HepG2 (cell line): Measurements from ENCODE around the gene CDK5RAP2. TPM values are rescaled to one million over a fixed set of nuclear protein-coding genes. Genes with fewer than 3 reads are reported as not detected.
A peak's percentile ranks its signal among the peaks of the same experiment; 100 is the strongest.

Experiments used
- ASH2L ChIP-seq: fragments of 300-600, 200-600 bp; sonication (generic); IDR thresholded peaks from 2 replicates; pipeline ENCODE4 v1.7.0; 2017; ENCODE audit warnings: low read depth, mild to moderate bottlenecking, moderate library complexity, mixed read lengths, low read length; ENCODE audit not compliant: insufficient read length
- CEBPB ChIP-seq: IDR thresholded peaks from 2 replicates; pipeline ENCODE4 v1.6.1; 2011; ENCODE audit warnings: low read depth, low read length, improper control_type of control experiment, borderline replicate concordance
- FLYWCH1 ChIP-seq: sonication (generic); formaldehyde crosslinking; IDR thresholded peaks from 2 replicates; pipeline ENCODE4 v1.8.1; 2023; ENCODE audit warnings: mild to moderate bottlenecking, missing genetic modification reagents
- GABPA ChIP-seq, 2 experiments: IDR thresholded peaks; 2 replicates each; pipeline ENCODE4 v1.6.1; 2011 to 2016; ENCODE audit warnings: low read depth in 2 of 2, low read length in 1 of 2, missing biosample characterization in 1 of 2, missing genetic modification characterization in 1 of 2
- GATAD2A ChIP-seq: IDR thresholded peaks from 2 replicates; pipeline ENCODE4 v1.6.1; 2016
- HOXA3 ChIP-seq: sonication (generic); formaldehyde crosslinking; IDR thresholded peaks from 2 replicates; pipeline ENCODE4 v1.5.0; 2020; ENCODE audit warnings: missing genetic modification reagents
- NFATC3 ChIP-seq: sonication (generic); formaldehyde crosslinking; IDR thresholded peaks from 2 replicates; pipeline ENCODE4 v1.5.1; 2020; ENCODE audit warnings: mild to moderate bottlenecking, missing genetic modification reagents
- NR2F6 ChIP-seq, 2 experiments: IDR thresholded peaks; 2 replicates each; pipeline ENCODE4 v1.6.1; 2016; ENCODE audit warnings: antibody characterized with exemption in 1 of 2, mild to moderate bottlenecking in 1 of 2
- NR3C1 ChIP-seq: sonication (generic); formaldehyde crosslinking; IDR thresholded peaks from 2 replicates; pipeline ENCODE4 v1.4.0; 2020; ENCODE audit warnings: missing genetic modification reagents
- PAWR ChIP-seq: sonication (generic); formaldehyde crosslinking; IDR thresholded peaks from 2 replicates; pipeline ENCODE4 v1.4.0; 2020; ENCODE audit warnings: missing genetic modification reagents, mild to moderate bottlenecking, borderline replicate concordance
- RAD21 ChIP-seq: fragments of 450-650 bp; formaldehyde crosslinking; IDR thresholded peaks from 2 replicates; pipeline ENCODE4 v1.5.0; 2020; ENCODE audit warnings: mild to moderate bottlenecking
- RCOR2 ChIP-seq: IDR thresholded peaks from 2 replicates; pipeline ENCODE4 v1.6.1; 2016; ENCODE audit warnings: missing biosample characterization, missing genetic modification reagents
- RNF2 ChIP-seq: fragments of 450-650 bp; conservative IDR thresholded peaks from 2 replicates; pipeline ENCODE4 v1.6.1; 2016; ENCODE audit warnings: low read depth
- RXRB ChIP-seq: IDR thresholded peaks from 2 replicates; pipeline ENCODE4 v1.6.1; 2016; ENCODE audit warnings: borderline replicate concordance, missing genetic modification reagents, missing compliant biosample characterization
- SMC3 ChIP-seq: IDR thresholded peaks from 2 replicates; pipeline ENCODE4 v1.6.1; 2011; ENCODE audit warnings: low read length, improper control_type of control experiment
- STAT5B ChIP-seq: sonication (generic); formaldehyde crosslinking; IDR thresholded peaks from 2 replicates; pipeline ENCODE4 v1.4.0; 2020; ENCODE audit warnings: missing genetic modification reagents
- TCF7 ChIP-seq: sonication (generic); IDR thresholded peaks from 2 replicates; pipeline ENCODE4 v1.6.1; 2016; ENCODE audit warnings: antibody characterized with exemption, low read depth
- ZNF143 ChIP-seq: sonication (generic); formaldehyde crosslinking; IDR thresholded peaks from 2 replicates; pipeline ENCODE4 v1.4.0; 2020; ENCODE audit warnings: missing genetic modification reagents
- ZNF225 ChIP-seq: sonication (generic); formaldehyde crosslinking; IDR thresholded peaks from 2 replicates; pipeline ENCODE4 v1.4.0; 2020; ENCODE audit warnings: mild to moderate bottlenecking, missing genetic modification reagents
- ZNF430 ChIP-seq: sonication (generic); formaldehyde crosslinking; IDR thresholded peaks from 2 replicates; pipeline ENCODE4 v1.9.0; 2021; ENCODE audit warnings: mild to moderate bottlenecking, missing genetic modification reagents
- ZNF431 ChIP-seq: sonication (generic); formaldehyde crosslinking; IDR thresholded peaks from 2 replicates; pipeline ENCODE4 v1.9.0; 2022; ENCODE audit warnings: missing genetic modification reagents, low read depth, mild to moderate bottlenecking, borderline replicate concordance
- ZNF546 ChIP-seq: sonication (generic); formaldehyde crosslinking; conservative IDR thresholded peaks from 2 replicates; pipeline ENCODE4 v1.8.1; 2023; ENCODE audit warnings: mild to moderate bottlenecking, missing genetic modification reagents
- polyA plus RNA-seq, 8 experiments: library from polyadenylated mRNA; depleted of rRNA in 3 of 8; stranded (reverse) in 7 of 8; unstranded in 1 of 8; fragments of >200 nt; fragmentation: Illumina TruSeq in 4 of 8; extraction: Trizol in 4 of 8; gene quantifications; 2 replicates each; pipeline versions ENCODE4 v1.2.1 to v1.2.3, GENCODE V29; 2011 to 2016; ENCODE audit warnings: low read depth in 4 of 8, missing spikeins in 1 of 8, mixed read lengths in 1 of 8; ENCODE audit not compliant: insufficient read depth in 1 of 8
- total RNA-seq, 5 experiments: library from RNA; depleted of rRNA; stranded (reverse); fragments of >200 nt; fragmentation: Illumina TruSeq; extraction: Trizol; gene quantifications; 2 replicates each; pipeline ENCODE4 v1.2.3, GENCODE V29; 2016; ENCODE audit warnings: low read depth in 1 of 5
- TF ChIP-seq, protein P1 (sequence below): sonication (generic); formaldehyde crosslinking; IDR thresholded peaks from 2 replicates; pipeline ENCODE4 v1.9.0; 2021; ENCODE audit warnings: mild to moderate bottlenecking, missing genetic modification reagents
- TF ChIP-seq, protein P2 (sequence below): sonication (generic); formaldehyde crosslinking; IDR thresholded peaks from 2 replicates; pipeline ENCODE4 v1.4.0; 2020; ENCODE audit warnings: missing genetic modification reagents

Gene CDK5RAP2
- total and polyA plus RNA-seq, 2 of the 13 experiments (the other 11 are each of a cell fraction or from before 2014, with no cell fraction given), result 31.8 to 42.2 TPM

DNA sequence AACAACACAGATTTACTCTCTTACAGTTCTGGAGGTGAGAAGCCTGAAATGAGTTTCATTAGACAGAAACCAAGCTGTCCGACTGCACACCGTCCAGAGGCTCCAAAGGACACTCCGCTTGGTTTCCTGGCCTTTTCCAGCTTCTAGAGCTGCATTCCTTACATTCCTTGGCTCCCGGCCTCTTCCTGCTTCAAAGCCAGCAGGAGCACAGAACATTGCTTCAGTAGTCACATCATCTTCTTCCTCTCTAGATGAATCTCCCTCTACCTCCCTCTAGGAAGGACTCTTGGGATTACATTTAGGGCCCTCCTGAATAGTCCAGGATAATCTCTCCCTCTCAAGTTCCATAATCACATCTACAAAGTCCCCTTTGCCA lies 213.3 kb downstream of the CDK5RAP2 start (continued):
- TF ChIP-seq STAT5B (CRISPR knock-in tag) (no peak), NR3C1 (CRISPR knock-in tag) (no peak), RCOR2 (0 out of 2 replicates have a peak, but pooled peaks have one; percentile 43), ASH2L (peak; percentile 34), FLYWCH1 (no peak), ZNF546 (CRISPR knock-in tag) (no peak), CEBPB (peak; percentile 12; the same call in 1 of the 2 replicates), HOXA3 (CRISPR knock-in tag) (no peak), GATAD2A (peak; percentile 35; the same call in 1 of the 2 replicates), NR2F6 (IDR thresholded peaks at IDR 0.05) (no peak), NR2F6 (CRISPR knock-in tag; IDR thresholded peaks at IDR 0.05) (0 out of 2 replicates have a peak, but pooled peaks have one; percentile 22), RNF2 (no peak), TCF7 (peak; percentile 47), ZNF225 (CRISPR knock-in tag) (no peak), PAWR (no peak), ZNF143 (CRISPR knock-in tag) (no peak), RXRB (peak; percentile 16; the same call in 1 of the 2 replicates), ZNF430 (CRISPR knock-in tag) (no peak), SMC3 (peak; percentile 49; the same call in 1 of the 2 replicates), ZNF431 (CRISPR knock-in tag) (no peak), GABPA (IDR thresholded peaks at IDR 0.05; ENCODE audit: low read depth, low read length) (no peak), GABPA (CRISPR knock-in tag; IDR thresholded peaks at IDR 0.05; ENCODE audit: low read depth) (no peak), RAD21 (CRISPR knock-in tag) (peak; percentile 38), NFATC3 (CRISPR knock-in tag) (no peak)
- TF ChIP-seq, protein P1, sequence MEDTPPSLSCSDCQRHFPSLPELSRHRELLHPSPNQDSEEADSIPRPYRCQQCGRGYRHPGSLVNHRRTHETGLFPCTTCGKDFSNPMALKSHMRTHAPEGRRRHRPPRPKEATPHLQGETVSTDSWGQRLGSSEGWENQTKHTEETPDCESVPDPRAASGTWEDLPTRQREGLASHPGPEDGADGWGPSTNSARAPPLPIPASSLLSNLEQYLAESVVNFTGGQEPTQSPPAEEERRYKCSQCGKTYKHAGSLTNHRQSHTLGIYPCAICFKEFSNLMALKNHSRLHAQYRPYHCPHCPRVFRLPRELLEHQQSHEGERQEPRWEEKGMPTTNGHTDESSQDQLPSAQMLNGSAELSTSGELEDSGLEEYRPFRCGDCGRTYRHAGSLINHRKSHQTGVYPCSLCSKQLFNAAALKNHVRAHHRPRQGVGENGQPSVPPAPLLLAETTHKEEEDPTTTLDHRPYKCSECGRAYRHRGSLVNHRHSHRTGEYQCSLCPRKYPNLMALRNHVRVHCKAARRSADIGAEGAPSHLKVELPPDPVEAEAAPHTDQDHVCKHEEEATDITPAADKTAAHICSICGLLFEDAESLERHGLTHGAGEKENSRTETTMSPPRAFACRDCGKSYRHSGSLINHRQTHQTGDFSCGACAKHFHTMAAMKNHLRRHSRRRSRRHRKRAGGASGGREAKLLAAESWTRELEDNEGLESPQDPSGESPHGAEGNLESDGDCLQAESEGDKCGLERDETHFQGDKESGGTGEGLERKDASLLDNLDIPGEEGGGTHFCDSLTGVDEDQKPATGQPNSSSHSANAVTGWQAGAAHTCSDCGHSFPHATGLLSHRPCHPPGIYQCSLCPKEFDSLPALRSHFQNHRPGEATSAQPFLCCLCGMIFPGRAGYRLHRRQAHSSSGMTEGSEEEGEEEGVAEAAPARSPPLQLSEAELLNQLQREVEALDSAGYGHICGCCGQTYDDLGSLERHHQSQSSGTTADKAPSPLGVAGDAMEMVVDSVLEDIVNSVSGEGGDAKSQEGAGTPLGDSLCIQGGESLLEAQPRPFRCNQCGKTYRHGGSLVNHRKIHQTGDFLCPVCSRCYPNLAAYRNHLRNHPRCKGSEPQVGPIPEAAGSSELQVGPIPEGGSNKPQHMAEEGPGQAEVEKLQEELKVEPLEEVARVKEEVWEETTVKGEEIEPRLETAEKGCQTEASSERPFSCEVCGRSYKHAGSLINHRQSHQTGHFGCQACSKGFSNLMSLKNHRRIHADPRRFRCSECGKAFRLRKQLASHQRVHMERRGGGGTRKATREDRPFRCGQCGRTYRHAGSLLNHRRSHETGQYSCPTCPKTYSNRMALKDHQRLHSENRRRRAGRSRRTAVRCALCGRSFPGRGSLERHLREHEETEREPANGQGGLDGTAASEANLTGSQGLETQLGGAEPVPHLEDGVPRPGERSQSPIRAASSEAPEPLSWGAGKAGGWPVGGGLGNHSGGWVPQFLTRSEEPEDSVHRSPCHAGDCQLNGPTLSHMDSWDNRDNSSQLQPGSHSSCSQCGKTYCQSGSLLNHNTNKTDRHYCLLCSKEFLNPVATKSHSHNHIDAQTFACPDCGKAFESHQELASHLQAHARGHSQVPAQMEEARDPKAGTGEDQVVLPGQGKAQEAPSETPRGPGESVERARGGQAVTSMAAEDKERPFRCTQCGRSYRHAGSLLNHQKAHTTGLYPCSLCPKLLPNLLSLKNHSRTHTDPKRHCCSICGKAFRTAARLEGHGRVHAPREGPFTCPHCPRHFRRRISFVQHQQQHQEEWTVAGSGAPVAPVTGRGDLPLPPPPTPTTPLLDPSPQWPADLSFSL (CRISPR knock-in tag), result no peak
- TF ChIP-seq, protein P2, sequence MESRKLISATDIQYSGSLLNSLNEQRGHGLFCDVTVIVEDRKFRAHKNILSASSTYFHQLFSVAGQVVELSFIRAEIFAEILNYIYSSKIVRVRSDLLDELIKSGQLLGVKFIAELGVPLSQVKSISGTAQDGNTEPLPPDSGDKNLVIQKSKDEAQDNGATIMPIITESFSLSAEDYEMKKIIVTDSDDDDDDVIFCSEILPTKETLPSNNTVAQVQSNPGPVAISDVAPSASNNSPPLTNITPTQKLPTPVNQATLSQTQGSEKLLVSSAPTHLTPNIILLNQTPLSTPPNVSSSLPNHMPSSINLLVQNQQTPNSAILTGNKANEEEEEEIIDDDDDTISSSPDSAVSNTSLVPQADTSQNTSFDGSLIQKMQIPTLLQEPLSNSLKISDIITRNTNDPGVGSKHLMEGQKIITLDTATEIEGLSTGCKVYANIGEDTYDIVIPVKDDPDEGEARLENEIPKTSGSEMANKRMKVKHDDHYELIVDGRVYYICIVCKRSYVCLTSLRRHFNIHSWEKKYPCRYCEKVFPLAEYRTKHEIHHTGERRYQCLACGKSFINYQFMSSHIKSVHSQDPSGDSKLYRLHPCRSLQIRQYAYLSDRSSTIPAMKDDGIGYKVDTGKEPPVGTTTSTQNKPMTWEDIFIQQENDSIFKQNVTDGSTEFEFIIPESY (CRISPR knock-in tag), result no peak
